Nephron (organoid): ENCODE results near the gene POMC.
"Not testable (repeated sequence)": the region's sequence is repeated elsewhere in the genome, so short reads cannot be mapped to it uniquely, and the experiment has no call there.

Source experiments
- H3K27ac Mint-ChIP-seq, 3 experiments: 2 replicates each; pipeline ENCODE4 v1.8.0; 2020; ENCODE audit warnings: mixed read lengths in 3 of 3, mild to moderate bottlenecking in 2 of 3, moderate library complexity in 1 of 3
- H3K27me3 Mint-ChIP-seq: 2 replicates; pipeline ENCODE4 v1.8.0; 2021; ENCODE audit warnings: low read depth, mild to moderate bottlenecking, moderate library complexity, mixed read lengths
- H3K36me3 Mint-ChIP-seq: 2 replicates; pipeline ENCODE4 v1.8.0; 2020; ENCODE audit warnings: low read depth, mixed read lengths
- H3K4me1 Mint-ChIP-seq: 2 replicates; pipeline ENCODE4 v1.8.0; 2020; ENCODE audit warnings: mixed read lengths
- H3K4me3 Mint-ChIP-seq, 3 experiments: 2 replicates each; pipeline ENCODE4 v1.8.0; 2020; ENCODE audit warnings: mild to moderate bottlenecking in 3 of 3, mixed read lengths in 3 of 3, moderate library complexity in 2 of 3
- H3K9me3 Mint-ChIP-seq: 2 replicates; pipeline ENCODE4 v1.8.0; 2020; ENCODE audit warnings: mixed read lengths
- CTCF ChIP-seq, 3 experiments: fragments of 200-600 bp; sonication (generic); IDR thresholded peaks; one replicate each; pipeline ENCODE4 v1.5.0; 2021; ENCODE audit warnings: antibody characterized with exemption in 3 of 3; ENCODE audit not compliant: unreplicated experiment in 3 of 3

The POMC gene

GRCh38 chr2:25168256-25169072 is at the start of gene POMC:
Gene POMC, minus strand, starts transcription at chr2:25168580. Its CDS starts 3,808 bp downstream, at chr2:25164772.
- H3K4me1 Mint-ChIP-seq: no peaks in the 10 kb centered on the region
- no peaks in the 10 kb centered on the region for H3K9me3 Mint-ChIP-seq
- no peaks in the 10 kb centered on the region for H3K36me3 Mint-ChIP-seq
- no peak for TF ChIP-seq CTCF (IDR thresholded peaks at IDR 0.05; ENCODE audit: unreplicated experiment in 3 of 3)
- H3K27ac Mint-ChIP-seq: no peak within 1 kb of the TSS
- H3K27me3 Mint-ChIP-seq: peaks cover 92% of the 10 kb centered on the region
- H3K4me3 Mint-ChIP-seq: peak within 1 kb of the TSS; percentile 58 to 80 (median 71)

GRCh38 chr2:25218100-25218499 is 49.7 kb upstream of the POMC start:
- no peaks in the 10 kb centered on the region for H3K36me3 Mint-ChIP-seq
- peaks cover 2% of the 10 kb centered on the region for H3K4me1 Mint-ChIP-seq
- TF ChIP-seq CTCF (IDR thresholded peaks at IDR 0.05; ENCODE audit: unreplicated experiment in 3 of 3): no peak
- H3K9me3 Mint-ChIP-seq: no peaks in the 10 kb centered on the region
- peaks cover 6% of the 10 kb centered on the region for H3K27me3 Mint-ChIP-seq
- H3K27ac Mint-ChIP-seq: no peak overlapping the region
- peak overlapping the region; percentile 21 to 38 (median 32) for H3K4me3 Mint-ChIP-seq

GRCh38 chr2:25215948-25216679 is 47.7 kb upstream of the POMC start:
- H3K9me3 Mint-ChIP-seq: no peaks in the 10 kb centered on the region
- H3K4me3 Mint-ChIP-seq: peak overlapping the region; percentile 76 to 81 (median 80)
- H3K27me3 Mint-ChIP-seq: no peaks in the 10 kb centered on the region
- H3K36me3 Mint-ChIP-seq: no peaks in the 10 kb centered on the region
- TF ChIP-seq CTCF (IDR thresholded peaks at IDR 0.05; ENCODE audit: unreplicated experiment in 3 of 3): no peak
- H3K4me1 Mint-ChIP-seq: peaks cover 10% of the 10 kb centered on the region
- H3K27ac Mint-ChIP-seq: peak overlapping the region in 2 of 3 experiments; percentile 73 to 76

GRCh38 chr2:25215232-25215631 is 46.9 kb upstream of the POMC start:
- peak overlapping the region; percentile 61 to 76 (median 73) for H3K27ac Mint-ChIP-seq

GRCh38 chr2:25213229-25213628 is 44.8 kb upstream of the POMC start:
- H3K27ac Mint-ChIP-seq: peak overlapping the region in 1 of 3 experiments; percentile 6
- no peaks in the 10 kb centered on the region for H3K9me3 Mint-ChIP-seq
- peaks cover 21% of the 10 kb centered on the region for H3K4me1 Mint-ChIP-seq
- no peaks in the 10 kb centered on the region for H3K36me3 Mint-ChIP-seq
- H3K4me3 Mint-ChIP-seq: no peak overlapping the region
- H3K27me3 Mint-ChIP-seq: peaks cover 3% of the 10 kb centered on the region
- no peak for TF ChIP-seq CTCF (IDR thresholded peaks at IDR 0.05; ENCODE audit: unreplicated experiment in 3 of 3)

More at GRCh38 chr2:25215232-25215631, 46.9 kb upstream of the POMC start:
- peak overlapping the region; percentile 59 to 78 (median 72) for H3K4me3 Mint-ChIP-seq
- H3K36me3 Mint-ChIP-seq: no peaks in the 10 kb centered on the region
- TF ChIP-seq CTCF (IDR thresholded peaks at IDR 0.05; ENCODE audit: unreplicated experiment in 3 of 3): no peak
- no peaks in the 10 kb centered on the region for H3K27me3 Mint-ChIP-seq
- peaks cover 10% of the 10 kb centered on the region for H3K4me1 Mint-ChIP-seq
- no peaks in the 10 kb centered on the region for H3K9me3 Mint-ChIP-seq

GRCh38 chr2:25210923-25211322 is 42.5 kb upstream of the POMC start:
- not testable (repeated sequence) for H3K36me3 Mint-ChIP-seq, H3K27me3 Mint-ChIP-seq, H3K9me3 Mint-ChIP-seq, H3K27ac Mint-ChIP-seq, H3K4me3 Mint-ChIP-seq
- H3K4me1 Mint-ChIP-seq: peaks cover 21% of the 10 kb centered on the region
